CD4-positive, alpha-beta T cell treated with Interferon alpha-2 for 1 hour (primary cell): ENCODE measurements around the gene B4GALNT3.

Experiments
- DNase-seq, 2 donors: peaks; one replicate each; pipeline ENCODE4 v3.0.0-alpha.2; 2020 to 2022

The B4GALNT3 gene

GRCh38 chr12:602700-603068, 142.9 kb downstream of the B4GALNT3 start:
- DNase-seq = no peak

GRCh38 chr12:604956-605355, 145.2 kb downstream of the B4GALNT3 start:
- no peak for DNase-seq

- no peak for DNase-seq
Measured at GRCh38 chr12:607541-608001, 147.8 kb downstream of the B4GALNT3 start.

- no peak for DNase-seq
Measured at GRCh38 chr12:608413-608812, 148.7 kb downstream of the B4GALNT3 start.

- DNase-seq = no peak
Measured at GRCh38 chr12:608921-609320, 149.2 kb downstream of the B4GALNT3 start.

GRCh38 chr12:611721-612120, 152.0 kb downstream of the B4GALNT3 start:
- no peak for DNase-seq

- no peak for DNase-seq
Measured at GRCh38 chr12:612293-612692, 152.6 kb downstream of the B4GALNT3 start.

GRCh38 chr12:612886-613285, 153.1 kb downstream of the B4GALNT3 start:
- no peak for DNase-seq
